HG02970 (cell line): Measurements from ENCODE around the gene NEUROD2.

ENCODE experiments used
- ATAC-seq: cut with Tn5 transposase; IDR thresholded peaks from one replicate; pipeline ENCODE4 v1.9.1; 2021; ENCODE audit warnings: mild to moderate bottlenecking, moderate library complexity, moderate number of reproducible peaks; ENCODE audit not compliant: unreplicated experiment, low FRiP score

NEUROD2 gene

DNA sequence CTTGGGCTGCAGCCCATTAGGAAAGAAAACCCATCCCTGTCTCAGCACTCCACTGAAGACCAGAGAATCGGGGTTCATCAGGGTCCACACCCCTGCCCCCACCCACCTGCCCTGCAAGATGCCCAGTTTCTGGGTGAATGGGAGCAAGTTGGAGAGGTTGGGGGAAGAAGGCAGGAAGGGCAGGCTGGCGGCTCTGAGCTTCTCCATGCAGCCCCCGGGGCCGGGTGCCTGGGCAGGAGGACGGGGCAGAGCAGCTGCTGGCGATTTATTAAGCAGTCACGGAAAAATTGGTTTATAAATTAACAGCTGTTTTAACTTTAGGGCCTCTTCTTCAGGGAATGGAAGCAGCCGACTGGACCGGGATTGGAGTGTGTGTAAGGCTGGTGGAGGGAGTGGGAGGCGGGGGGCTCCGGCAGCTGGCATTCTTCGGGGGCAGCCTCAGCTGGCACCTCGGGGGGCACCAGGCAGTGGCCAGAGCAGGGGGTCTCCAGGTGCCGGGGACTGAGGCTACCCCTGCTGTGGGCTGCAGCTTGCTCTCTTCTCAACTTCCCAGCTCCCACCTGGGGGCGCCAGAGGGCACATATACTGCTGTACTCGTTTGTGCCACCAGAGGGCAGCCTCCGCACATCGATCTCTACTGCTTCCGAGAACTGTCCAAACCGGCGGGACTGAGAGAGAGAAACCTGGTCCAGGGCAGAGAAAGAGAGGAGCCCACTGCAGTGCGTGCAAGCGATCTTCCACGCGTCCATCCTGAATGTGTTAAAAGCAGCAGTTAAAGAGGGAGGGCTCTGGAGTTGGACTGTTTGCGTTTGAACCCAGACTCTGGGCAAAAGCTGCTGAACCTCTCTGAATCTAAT is 14.0 kb upstream of the NEUROD2 start:
- ATAC-seq, result peak; percentile 57

DNA sequence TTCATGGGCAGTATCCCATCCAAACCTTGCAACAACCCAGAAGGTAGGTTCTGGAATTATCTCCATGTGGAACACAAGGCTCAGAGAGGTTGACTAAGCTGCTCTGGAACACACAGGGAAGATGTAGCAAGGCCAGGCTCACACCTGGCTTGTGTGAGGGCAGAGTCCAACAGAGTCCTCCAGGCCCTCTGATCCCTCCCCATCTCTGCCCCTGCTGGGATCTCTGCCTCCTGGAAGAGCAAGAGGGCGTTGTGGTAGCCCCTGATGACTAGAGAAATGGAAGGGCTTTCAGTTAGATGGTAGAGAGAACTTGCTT is 12.0 kb upstream of the NEUROD2 start:
- no peak for ATAC-seq

DNA sequence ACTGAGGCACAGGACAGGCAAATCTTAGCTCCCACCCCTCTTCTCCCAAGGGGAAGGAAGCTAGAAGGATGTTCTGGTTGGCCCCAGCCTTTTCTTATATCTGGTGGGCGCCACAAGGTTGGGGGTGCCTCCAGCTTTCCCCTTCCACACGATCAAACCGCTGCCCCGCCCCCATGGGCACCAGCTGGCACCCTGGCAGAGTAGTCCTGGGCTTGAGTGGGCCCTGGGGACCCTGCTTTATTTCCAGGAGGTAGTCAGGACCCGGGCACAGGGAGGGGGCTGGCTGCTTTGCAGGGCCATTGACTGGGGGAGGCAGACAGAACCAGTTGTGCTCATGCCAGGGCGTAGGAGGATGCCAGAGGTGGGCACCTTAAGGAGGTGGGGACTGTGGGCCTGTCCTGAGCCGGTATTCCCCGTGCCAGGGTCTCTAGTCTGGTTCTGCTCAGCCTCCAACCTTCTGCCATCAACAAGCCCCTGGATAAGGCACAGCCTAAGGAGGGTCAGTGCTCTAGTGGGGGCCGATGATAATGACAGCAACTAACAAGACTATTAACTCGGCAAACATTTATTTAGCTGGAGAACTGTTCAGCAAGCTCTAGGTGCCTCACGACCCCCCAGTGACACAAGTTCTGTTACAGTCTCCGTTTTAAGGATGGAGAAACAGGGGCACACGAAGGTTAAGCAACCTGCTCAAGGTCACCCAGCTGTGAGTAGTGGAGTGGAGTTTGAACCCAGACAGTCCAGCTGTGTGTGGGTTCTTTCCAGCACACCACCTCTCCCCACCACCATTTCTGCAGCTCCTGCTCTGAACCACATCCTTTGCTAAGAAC is 11.5 kb upstream of the NEUROD2 start:
- no peak for ATAC-seq

DNA sequence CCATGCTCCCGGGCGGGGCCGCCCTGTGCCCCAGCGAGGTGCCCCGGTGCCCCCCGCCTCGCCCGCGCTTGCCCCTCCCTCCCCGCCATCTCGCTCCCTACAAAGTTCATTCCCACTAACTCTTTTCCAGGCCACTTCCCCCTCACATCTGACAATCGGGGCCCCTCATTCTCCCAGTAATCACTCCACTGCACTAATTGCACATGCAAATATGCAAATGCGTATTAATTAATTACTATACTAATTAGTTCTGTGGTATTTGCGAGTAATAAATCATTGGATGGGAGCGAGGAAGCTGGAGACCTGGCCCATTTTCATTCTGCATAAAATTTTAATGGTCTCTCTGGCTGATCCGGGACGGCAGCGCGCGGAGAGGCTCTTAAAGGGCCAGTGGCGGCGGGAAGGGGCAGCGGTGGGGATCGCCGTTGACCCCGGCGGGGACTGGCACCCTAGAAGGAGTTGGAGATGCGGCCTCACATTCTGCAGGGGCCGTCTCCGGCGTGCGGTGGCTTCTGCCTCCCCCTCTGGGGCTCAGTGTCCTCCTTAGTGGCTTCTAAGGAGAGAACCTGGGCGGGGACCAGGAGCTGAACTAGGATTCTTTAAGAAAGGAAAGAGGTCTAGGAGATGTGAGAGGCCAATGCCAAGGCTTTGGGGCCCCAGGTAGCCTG is 10.7 kb upstream of the NEUROD2 start:
- ATAC-seq, result no peak

DNA sequence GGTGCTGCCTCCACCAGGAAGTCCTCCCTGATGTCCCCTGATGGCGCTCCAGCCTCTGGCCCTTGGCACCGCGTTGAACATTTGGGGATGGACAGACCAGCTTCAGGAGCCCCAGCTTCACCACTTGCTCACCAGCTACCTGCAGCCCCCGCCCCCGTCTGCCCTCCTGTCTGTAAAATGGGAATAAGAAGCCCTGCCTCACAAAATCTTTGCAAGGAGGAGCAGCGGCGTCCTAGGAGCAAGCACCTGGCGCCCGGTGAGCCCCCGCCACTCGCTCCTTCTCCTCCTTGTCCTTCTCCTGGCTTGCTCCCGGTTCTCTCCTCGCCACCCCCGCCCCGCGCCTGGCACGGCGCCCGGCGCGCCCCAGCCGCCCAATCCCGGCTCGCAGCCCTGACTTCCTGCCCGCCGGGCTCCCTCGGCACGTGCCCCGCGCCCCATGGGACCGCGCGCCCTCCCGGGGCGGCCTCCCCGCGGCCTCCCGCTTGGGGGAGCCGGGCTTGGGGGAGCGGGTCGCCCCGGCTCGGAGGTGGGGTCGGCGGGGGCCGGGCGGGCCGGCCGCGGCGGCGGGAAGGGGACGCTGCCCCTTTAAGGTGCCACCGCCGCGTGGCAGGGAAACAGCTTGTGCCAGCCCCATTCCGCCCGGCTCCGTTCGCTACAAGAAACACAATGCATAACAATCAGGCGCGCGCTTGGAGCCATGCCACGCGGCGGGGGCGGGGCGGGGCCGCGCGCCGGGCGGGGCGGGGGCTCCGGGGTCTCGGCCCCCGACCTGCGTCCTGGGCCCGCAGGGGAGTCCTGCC is 9.9 kb upstream of the NEUROD2 start:
- ATAC-seq, result no peak

- ATAC-seq, result no peak
Observed at GRCh38 chr17:39617100-39617445, 9.4 kb upstream of the NEUROD2 start.

- ATAC-seq, result no peak
Observed at GRCh38 chr17:39615434-39615833, 7.7 kb upstream of the NEUROD2 start.

- no peak for ATAC-seq
Observed at GRCh38 chr17:39614545-39615157, 6.9 kb upstream of the NEUROD2 start.

DNA sequence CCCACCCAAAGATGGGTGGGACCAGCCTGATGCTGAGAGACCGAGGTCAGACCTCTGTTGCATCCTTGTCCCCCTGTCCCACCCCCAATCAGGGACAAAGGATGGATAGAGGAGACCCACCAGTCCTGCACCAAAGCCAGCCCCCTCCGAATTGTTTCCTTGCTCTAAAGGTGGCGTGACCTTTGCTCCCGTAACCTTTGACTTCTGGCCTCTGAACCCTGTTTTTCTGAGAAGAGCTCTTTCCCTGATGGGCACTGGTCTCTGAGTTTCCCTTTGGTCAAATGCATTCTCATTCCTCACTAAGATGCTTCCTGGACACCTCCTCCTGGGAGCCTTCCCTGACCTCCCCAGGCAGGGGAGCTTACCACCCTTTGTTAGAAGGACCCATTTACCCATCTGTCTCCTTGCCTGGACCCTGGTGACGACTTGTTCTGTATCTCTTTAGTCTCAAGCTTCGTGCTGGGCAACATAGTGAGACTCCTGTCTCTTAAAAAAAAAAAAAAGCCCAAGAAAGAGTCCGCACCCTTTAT is 5.3 kb upstream of the NEUROD2 start:
- no peak for ATAC-seq

- ATAC-seq, result no peak
Observed at GRCh38 chr17:39612291-39612894, 4.7 kb upstream of the NEUROD2 start.

- no peak for ATAC-seq
Observed at GRCh38 chr17:39611401-39612112, 3.8 kb upstream of the NEUROD2 start.

DNA sequence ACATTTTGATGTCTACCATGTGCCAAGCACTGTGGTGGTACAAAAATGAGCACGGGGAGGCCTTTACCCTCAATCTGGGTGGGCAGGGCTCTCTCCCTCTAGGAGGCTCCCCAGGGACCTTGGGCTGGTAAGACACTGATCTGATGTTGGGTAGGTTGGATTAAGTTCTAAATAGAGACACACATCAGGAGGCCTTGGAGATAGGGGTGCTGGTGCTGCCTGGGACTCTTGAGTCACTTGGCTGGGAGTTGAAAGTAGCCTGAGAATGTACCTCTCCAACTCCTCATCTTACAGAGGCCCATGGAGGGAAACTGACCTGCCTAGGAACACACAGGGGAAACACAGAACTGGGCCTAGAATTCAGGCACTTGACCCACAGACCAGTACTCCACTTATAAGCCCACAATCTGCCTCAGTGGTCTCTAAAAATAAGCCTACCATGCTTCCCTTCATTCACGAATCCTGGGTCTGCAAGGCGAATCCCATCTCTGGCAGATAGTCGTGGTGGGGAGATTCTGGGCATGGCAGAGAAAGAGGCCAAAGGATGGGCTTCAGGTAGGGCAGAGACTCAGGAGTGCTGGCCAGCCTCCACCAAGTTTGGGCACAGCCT is 1.8 kb upstream of the NEUROD2 start:
- no peak for ATAC-seq

- no peak for ATAC-seq
Observed at GRCh38 chr17:39608142-39608981, 642 bp upstream of the NEUROD2 start.

DNA sequence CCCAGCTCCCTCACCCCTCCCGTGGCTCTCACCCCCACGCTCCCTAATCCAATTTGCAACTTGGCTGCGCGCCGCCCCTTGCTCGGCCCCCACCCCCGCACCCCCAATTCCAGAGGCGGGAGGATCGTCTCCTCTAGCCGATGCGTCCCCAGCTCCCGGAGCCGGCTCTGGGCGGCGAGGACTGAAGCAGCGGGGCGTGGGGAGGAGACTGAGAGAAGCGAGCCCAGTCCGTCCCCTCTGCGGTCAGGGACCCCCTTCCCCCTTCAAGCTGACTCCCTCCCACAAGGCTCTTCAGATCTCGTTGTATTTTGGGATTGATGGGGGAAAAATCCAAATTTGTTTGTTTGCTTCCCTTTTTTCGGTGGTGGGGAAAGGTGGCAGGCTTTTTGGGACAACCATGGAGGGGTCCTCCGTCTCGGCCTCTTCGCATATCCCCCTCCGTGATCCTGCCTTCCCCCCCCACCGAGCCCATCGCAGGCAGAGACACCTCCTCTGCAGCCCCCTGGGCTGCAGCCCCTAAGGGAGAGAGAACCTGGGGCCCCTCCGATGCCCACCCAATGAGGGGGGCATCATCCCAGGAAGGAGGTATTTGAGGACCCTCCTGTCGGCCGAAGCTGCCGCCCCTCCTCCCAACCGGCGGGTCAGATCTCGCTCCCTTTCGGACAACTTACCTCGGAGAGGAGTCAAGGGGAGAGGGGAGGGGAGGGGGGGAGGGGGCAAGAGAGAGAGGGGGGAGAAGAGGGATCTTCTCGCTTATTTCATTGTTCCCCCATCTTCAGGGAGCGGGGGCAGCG is 466 bp downstream of the NEUROD2 start:
- no peak for ATAC-seq

DNA sequence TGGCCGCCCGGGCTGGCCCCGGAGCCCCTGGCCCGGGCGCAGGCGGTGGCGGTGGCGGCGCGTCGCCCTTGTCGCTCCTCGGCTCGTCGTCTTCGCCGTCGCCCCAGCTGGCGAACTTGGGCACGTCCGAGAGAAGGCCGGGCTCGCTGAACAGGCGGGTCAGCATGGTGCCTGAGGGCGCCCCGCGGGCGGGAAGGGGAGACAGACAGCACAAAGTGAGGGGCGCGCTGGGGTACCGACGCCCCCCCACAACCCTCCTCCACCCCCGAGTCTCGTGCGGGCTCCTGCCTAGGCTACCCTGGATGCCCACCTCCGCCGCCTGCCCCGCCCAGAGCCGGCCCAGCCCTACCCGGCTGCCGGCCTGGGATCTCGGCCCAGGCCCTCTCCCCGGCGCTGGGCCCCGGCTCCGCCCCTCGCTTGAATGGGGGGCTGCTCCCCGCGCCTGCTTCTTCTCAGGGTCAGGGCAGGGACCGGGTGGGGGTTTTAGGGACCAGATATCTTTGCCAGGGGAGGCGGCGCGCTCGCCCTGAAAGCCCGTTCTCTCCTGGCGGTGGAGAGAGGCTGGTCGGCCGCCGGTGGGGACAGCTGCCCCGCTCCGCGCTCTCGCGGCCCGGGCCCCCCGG is 1.2 kb downstream of the NEUROD2 start:
- ATAC-seq, result no peak
